Loucy (cell line): ENCODE data around the gene CHCT1.

Experiments
- CTCF ChIP-seq: fragments of 200-600 bp; sonication (generic); conservative IDR thresholded peaks from 2 replicates; pipeline ENCODE4 v1.5.1; 2014; ENCODE audit warnings: mild to moderate bottlenecking, antibody characterized with exemption, low read length
- EZH2phosphoT487 ChIP-seq: fragments of 200-600 bp; IDR thresholded peaks from 2 replicates; pipeline ENCODE4 v1.6.1; 2018; ENCODE audit warnings: antibody characterized with exemption, mild to moderate bottlenecking, moderate library complexity, borderline replicate concordance

GRCh38 chr17:60396412-60396811, 25.9 kb upstream of the CHCT1 start:
- TF ChIP-seq CTCF (no peak), EZH2phosphoT487 (no peak)
